GM21576 (cell line): ENCODE results near the gene PLIN4.
A peak's percentile ranks its signal among the peaks of the same experiment; 100 is the strongest.

Experiments
- ATAC-seq: cut with Tn5 transposase; IDR thresholded peaks from one replicate; pipeline ENCODE4 v1.9.1; 2021; ENCODE audit warnings: mild to moderate bottlenecking, moderate library complexity; ENCODE audit not compliant: unreplicated experiment

The PLIN4 gene

GRCh38 chr19:4456843-4457653 lies 61.2 kb downstream of the PLIN4 start:
- peak; percentile 3 for ATAC-seq

- no peak for ATAC-seq
Measured at GRCh38 chr19:4456476-4456842, 61.8 kb downstream of the PLIN4 start.

DNA sequence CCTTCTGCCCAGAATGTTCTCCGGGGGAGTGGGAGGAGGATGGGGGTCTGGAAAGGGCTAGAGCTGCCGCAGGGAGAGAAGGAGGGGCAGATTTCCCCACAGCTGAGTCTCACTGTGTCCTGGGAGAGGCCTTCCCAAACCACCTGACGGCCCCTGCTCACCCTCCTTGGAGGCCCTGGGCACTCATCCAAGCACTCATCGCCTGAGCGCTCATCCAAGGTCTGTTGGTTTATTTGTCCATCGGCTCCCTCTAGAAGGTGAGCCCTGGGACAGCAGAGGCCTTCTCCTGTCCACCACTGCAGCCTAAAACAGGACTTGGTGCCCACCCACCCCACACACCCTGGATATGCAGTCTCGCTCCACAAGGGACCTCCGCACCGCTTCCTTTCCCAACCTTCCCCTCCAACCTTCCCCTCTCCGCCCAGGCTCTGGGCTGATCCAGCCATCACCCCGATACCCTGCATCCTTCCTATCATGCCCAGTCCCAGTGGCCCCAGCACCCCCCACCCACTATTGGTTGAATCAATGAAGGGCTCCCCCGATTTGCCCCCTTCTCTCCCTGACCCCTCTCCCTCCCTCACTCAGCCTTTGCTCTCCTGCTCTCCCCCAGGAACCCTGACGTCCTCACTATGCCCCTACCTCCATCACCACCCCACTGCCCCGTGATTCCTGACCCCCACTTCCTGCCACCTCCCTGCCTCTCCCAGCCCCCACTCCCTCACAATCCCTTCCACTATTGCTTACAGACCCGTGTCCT lies 62.4 kb downstream of the PLIN4 start:
- ATAC-seq: no peak

DNA sequence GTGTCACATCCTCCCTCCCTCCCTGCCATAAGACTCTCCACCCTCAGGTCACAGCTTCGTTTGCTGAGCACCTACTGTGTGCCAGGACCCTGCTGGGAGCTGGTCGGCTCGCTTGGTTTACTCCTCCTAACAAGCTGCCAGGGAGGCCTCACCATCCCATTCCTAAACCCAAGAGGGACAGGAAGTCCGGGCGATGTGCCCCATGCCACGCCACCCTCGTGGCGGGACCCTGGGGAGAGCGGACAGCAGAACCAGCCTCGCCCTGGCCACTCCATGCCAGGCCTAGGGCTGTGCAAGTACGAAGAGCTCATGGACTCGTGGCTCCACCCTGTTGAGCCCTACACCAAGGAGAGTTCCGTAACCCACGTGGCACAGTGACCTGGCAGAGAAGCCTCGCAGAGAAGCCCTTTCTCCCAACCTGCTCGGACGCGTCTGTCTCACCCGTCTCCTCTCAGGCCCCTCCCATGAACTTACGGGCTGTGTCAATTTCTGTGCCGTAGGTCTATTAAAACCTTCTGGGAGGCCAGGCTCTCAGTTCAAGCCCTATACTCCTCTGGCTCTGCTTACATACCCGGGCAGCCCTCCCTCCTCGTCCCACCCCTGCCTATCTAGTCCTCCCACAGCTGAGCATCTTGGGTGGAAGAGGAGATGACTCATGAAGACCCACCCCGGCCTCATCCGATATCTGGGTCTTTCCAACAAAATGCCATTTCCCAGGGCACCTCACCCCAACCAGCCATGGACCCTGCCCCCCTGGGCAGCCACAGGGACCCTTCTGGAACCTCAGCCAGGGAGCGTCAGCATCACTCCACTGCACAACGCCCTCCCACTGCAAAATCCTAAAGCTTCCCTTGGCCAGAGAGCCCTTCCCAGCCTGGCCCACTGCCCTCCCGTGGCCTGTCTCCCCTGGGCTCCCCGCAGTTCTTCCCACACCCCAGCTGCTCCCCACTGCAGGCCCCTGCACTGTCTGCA lies 63.3 kb downstream of the PLIN4 start:
- no peak for ATAC-seq

DNA sequence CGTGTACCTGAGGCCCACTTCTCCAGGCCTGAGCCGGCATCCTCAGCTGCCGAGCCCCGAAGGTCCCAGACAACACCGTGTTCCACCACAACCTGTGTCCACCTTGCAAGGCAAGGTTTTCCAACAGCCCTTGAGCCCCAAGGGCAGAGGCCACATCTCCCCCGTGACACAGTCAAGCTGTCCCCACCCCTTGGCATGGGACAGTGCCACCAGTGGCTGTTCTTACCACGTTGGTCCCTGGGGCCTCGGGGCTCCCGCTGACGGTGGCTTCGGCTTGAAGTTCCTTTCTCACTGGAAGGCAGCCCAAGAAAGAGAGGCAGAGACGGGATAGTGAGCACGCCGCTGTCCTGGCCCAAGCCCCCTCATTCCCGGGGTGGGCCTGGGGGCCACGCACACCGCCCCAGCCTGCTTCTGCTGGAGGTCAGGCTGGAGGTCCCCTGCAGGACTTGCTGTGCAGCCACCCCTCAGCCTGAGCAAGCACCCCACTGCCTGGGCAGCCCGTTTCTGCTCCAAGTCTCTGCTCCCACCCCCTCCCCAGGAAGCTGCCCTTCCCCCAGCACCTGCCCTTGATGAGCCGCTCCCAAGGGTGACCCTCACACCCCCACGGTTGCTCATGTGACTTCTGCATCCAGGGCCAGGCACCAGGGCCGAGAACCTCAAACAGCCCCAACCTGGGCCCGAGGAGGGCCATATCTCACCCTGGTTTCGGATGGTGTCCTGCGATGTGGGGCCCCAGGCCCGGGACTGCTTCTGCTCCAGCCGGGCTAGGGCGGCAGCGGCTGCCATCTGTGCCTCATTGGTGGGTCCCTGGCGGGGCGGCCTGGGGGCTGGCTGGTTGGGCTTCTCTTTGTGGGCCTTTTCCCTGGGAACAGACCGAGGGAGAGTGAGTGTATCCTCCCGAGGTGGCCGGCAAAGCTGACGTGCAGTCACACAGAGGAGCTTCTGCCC lies 64.8 kb downstream of the PLIN4 start:
- no peak for ATAC-seq

GRCh38 chr19:4452230-4452990 lies 65.9 kb downstream of the PLIN4 start:
- ATAC-seq: no peak
